Keratinocyte (primary cell): ENCODE results near the gene SERINC5. TPM values are rescaled to one million over a fixed set of nuclear protein-coding genes. Genes with fewer than 3 reads are reported as not detected.

Source experiments
- DNase-seq: peaks from one replicate; pipeline ENCODE4 v3.0.0-alpha.2; 2011; ENCODE audit warnings: low read depth, missing footprints, low spot score
- FAIRE-seq: peaks from 2 replicates; lab custom pipeline; 2011; peaks lifted over from hg19 to GRCh38; lab: Jason Lieb, UNC
- H2AFZ ChIP-seq: 2 replicates; pipeline ENCODE4 v1.6.0; 2012; ENCODE audit warnings: low read length, control low read depth, inconsistent platforms; ENCODE audit not compliant: control insufficient read depth
- H3K27ac ChIP-seq: 2 replicates; pipeline ENCODE4 v1.5.1; 2011; ENCODE audit warnings: low read length; ENCODE audit not compliant: control insufficient read depth, insufficient read depth
- H3K27me3 ChIP-seq: 3 replicates; pipeline ENCODE4 v1.6.0; 2011; ENCODE audit warnings: low read length; ENCODE audit not compliant: control insufficient read depth, insufficient read depth; ENCODE audit errors: extremely low read depth
- H3K36me3 ChIP-seq, 2 experiments: 2 replicates in 1 of 2; 3 replicates in 1 of 2; pipeline ENCODE4 v1.5.1; 2011; ENCODE audit warnings: low read length in 2 of 2, mild to moderate bottlenecking in 1 of 2; ENCODE audit not compliant: control insufficient read depth in 2 of 2, insufficient read depth in 2 of 2; ENCODE audit errors: extremely low read depth in 1 of 2
- H3K4me1 ChIP-seq: 3 replicates; pipeline ENCODE4 v1.5.1; 2011; ENCODE audit warnings: low read length; ENCODE audit not compliant: control insufficient read depth, insufficient read depth; ENCODE audit errors: extremely low read depth
- H3K4me2 ChIP-seq: 3 replicates; pipeline ENCODE4 v1.6.0; 2011; ENCODE audit warnings: low read depth, low read length; ENCODE audit not compliant: control insufficient read depth, insufficient read depth; ENCODE audit errors: extremely low read depth
- H3K4me3 ChIP-seq, 3 experiments: fragments of 200-600 bp in 1 of 3; sonication (generic) in 1 of 3; 2 replicates in 2 of 3; 3 replicates in 1 of 3; pipeline ENCODE4 v1.5.1; 2011 to 2016; ENCODE audit warnings: low read length in 3 of 3, mild to moderate bottlenecking in 3 of 3, control low read depth in 2 of 3, inconsistent platforms in 1 of 3, low read depth in 1 of 3, mixed read lengths in 1 of 3, mixed run types in 1 of 3, moderate library complexity in 1 of 3; ENCODE audit not compliant: control insufficient read depth in 2 of 3, insufficient read depth in 2 of 3; ENCODE audit errors: extremely low read depth in 1 of 3
- H3K79me2 ChIP-seq: 2 replicates; pipeline ENCODE4 v1.6.0; 2012; ENCODE audit warnings: low read length; ENCODE audit not compliant: control insufficient read depth, insufficient read depth
- H3K9ac ChIP-seq: 3 replicates; pipeline ENCODE4 v1.6.0; 2011; ENCODE audit warnings: low read length; ENCODE audit not compliant: control insufficient read depth, insufficient read depth; ENCODE audit errors: extremely low read depth
- H3K9me1 ChIP-seq: 3 replicates; pipeline ENCODE4 v1.6.0; 2011; ENCODE audit warnings: low read length; ENCODE audit not compliant: control insufficient read depth, insufficient read depth; ENCODE audit errors: extremely low read depth
- H3K9me3 ChIP-seq: 2 replicates; pipeline ENCODE4 v1.5.1; 2012; ENCODE audit warnings: low read depth, low read length; ENCODE audit not compliant: control insufficient read depth
- H4K20me1 ChIP-seq: 3 replicates; pipeline ENCODE4 v1.6.0; 2011; ENCODE audit warnings: low read length; ENCODE audit not compliant: control insufficient read depth, insufficient read depth; ENCODE audit errors: extremely low read depth
- CTCF ChIP-seq, 3 experiments: IDR thresholded peaks in 1 of 3; conservative IDR thresholded peaks in 1 of 3; optimal IDR thresholded peaks in 1 of 3; 2 replicates in 2 of 3; 3 replicates in 1 of 3; pipeline versions ENCODE3 to v1.5.1; 2011; ENCODE audit warnings: low read length in 3 of 3, mild to moderate bottlenecking in 3 of 3, moderate library complexity in 2 of 3, control low read depth in 1 of 3, inconsistent platforms in 1 of 3; ENCODE audit not compliant: insufficient read depth in 2 of 3; ENCODE audit errors: extremely low read depth in 1 of 3
- EZH2 ChIP-seq: IDR thresholded peaks from one replicate; pipeline ENCODE4 v1.6.1; 2012; ENCODE audit warnings: inconsistent platforms, mild to moderate bottlenecking, low read length, moderate library complexity
- dilution Hi-C: fragments of 300-500 bp; cut with MboI; formaldehyde crosslinking; loops from one replicate; pipeline ENCODE4 v1.7.0; 2020; ENCODE audit warnings: low sequenced_read_pairs; ENCODE audit not compliant: extremely low pct_ligation_motif_present
- polyA plus RNA-seq, 5 experiments: library from polyadenylated mRNA; depleted of rRNA in 3 of 5; stranded (reverse) in 3 of 5; stranded (forward) in 1 of 5; unstranded in 1 of 5; fragments of >200 nt; gene quantifications; 1 replicate in 1 of 5; 2 replicates in 3 of 5; 3 replicates in 1 of 5; pipeline versions ENCODE4 v1.2.1 to v1.2.3, GENCODE V29; 2011 to 2012; ENCODE audit warnings: missing spikeins in 2 of 5, low read depth in 1 of 5, low replicate concordance in 1 of 5

SERINC5 gene
- polyA plus RNA-seq, 1 donor (not counting 4 experiments of a cell fraction or from before 2014, with no cell fraction given) = 20.0 TPM

- TF ChIP-seq CTCF (optimal IDR thresholded peaks at IDR 0.05 in 1 of 3, IDR thresholded peaks at IDR 0.05 in 1 of 3, conservative IDR thresholded peaks at IDR 0.05 in 1 of 3; ENCODE audit: extremely low read depth in 1 of 3, insufficient read depth in 2 of 3, low read length in 3 of 3) = no peak
- Histone ChIP-seq H3K9me3 (no peaks in the 10 kb centered on the region), H3K9me1 (peaks cover 2% of the 10 kb centered on the region), H3K27ac (peak overlapping the region; percentile 92), H3K79me2 (peaks cover 33% of the 10 kb centered on the region), H2AFZ (peak overlapping the region; percentile 90), H3K27me3 (no peaks in the 10 kb centered on the region), H3K4me1 (peaks cover 28% of the 10 kb centered on the region), H3K4me2 (peak overlapping the region; percentile 96), H3K4me3 (peak overlapping the region; percentile 78 to 96 (median 83)), H4K20me1 (peaks cover 2% of the 10 kb centered on the region), H3K36me3 (peaks cover 0 to 1% of the 10 kb centered on the region in 2 experiments), H3K9ac (peak overlapping the region; percentile 97)
- no peak for FAIRE-seq
- no peak for DNase-seq
- dilution Hi-C loops = no loop called here
Observed at GRCh38 chr5:80255431-80255810, 427 bp downstream of the SERINC5 start.

- no peak for FAIRE-seq
- Histone ChIP-seq H3K27me3 (no peaks in the 10 kb centered on the region), H3K4me3 (peak overlapping the region; percentile 78 to 96 (median 83)), H3K79me2 (peaks cover 38% of the 10 kb centered on the region), H3K9ac (peak overlapping the region; percentile 97), H3K9me1 (peaks cover 2% of the 10 kb centered on the region), H2AFZ (peak overlapping the region; percentile 90), H3K4me2 (peak overlapping the region; percentile 96), H3K36me3 (peaks cover 0 to 1% of the 10 kb centered on the region in 2 experiments), H4K20me1 (peaks cover 2% of the 10 kb centered on the region), H3K9me3 (no peaks in the 10 kb centered on the region), H3K27ac (peak overlapping the region; percentile 92), H3K4me1 (peaks cover 28% of the 10 kb centered on the region)
- no peak for TF ChIP-seq CTCF (optimal IDR thresholded peaks at IDR 0.05 in 1 of 3, IDR thresholded peaks at IDR 0.05 in 1 of 3, conservative IDR thresholded peaks at IDR 0.05 in 1 of 3; ENCODE audit: extremely low read depth in 1 of 3, insufficient read depth in 2 of 3, low read length in 3 of 3)
- no peak for TF ChIP-seq EZH2
- DNase-seq = no peak
- dilution Hi-C loops = no loop called here
Observed at GRCh38 chr5:80254767-80255430, 949 bp downstream of the SERINC5 start.
